SH-SY5Y (cell line): Measurements from ENCODE around the gene ELOVL1.

ENCODE experiments used
- GATA2 ChIP-seq: IDR thresholded peaks from 2 replicates; pipeline ENCODE4 v1.6.1; 2011; ENCODE audit warnings: mild to moderate bottlenecking, low read depth, low read length
- GATA3 ChIP-seq: IDR thresholded peaks from 2 replicates; pipeline ENCODE4 v1.6.1; 2011; ENCODE audit warnings: low read depth, mild to moderate bottlenecking, low read length, moderate library complexity

ELOVL1 gene

DNA sequence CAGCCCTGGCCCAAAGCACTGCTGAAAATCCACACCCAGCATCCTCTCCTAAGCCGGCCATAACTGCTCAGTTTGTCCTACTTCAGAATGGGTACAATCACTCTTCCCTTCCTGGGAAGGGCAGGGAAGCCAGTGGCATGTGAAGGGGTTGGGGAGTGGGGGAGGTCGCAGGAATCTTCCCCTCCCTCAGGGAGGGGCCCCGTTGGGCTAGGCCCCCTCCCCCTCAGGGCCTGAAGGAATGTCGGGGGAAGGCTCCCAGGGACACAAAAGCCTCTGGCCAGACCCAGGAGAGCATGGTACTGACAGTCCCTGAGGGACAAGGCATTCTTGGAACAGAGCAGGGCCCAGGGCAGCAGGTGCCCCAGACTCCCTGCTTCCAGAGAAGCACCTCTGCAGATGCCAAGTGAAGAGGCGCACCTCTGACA lies 1.2 kb downstream of the ELOVL1 start:
- no peak for TF ChIP-seq GATA2

GRCh38 chr1:43366179-43366578 lies 1.6 kb downstream of the ELOVL1 start:
- no peak for TF ChIP-seq GATA2
- no peak for TF ChIP-seq GATA3

DNA sequence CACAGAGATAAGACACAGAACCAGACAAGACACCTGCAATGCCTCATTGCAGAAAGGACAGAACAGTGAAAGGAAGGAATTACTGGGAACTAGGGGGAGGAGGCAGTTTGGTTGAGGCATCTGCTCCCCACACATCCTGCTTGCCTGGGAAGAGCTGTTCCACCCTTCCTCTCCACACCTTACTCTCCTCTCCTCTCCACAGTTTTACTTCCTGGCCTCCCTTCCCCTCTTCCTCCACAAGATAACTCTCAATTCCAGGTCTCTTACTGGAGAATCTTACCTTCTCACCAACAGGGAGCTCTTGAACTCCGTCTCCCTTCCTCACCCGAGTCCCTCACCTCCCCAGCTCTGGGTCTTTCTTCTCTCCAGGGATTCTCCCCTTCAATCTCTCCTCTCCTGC lies 2.1 kb downstream of the ELOVL1 start:
- no peak for TF ChIP-seq GATA3
- no peak for TF ChIP-seq GATA2

DNA sequence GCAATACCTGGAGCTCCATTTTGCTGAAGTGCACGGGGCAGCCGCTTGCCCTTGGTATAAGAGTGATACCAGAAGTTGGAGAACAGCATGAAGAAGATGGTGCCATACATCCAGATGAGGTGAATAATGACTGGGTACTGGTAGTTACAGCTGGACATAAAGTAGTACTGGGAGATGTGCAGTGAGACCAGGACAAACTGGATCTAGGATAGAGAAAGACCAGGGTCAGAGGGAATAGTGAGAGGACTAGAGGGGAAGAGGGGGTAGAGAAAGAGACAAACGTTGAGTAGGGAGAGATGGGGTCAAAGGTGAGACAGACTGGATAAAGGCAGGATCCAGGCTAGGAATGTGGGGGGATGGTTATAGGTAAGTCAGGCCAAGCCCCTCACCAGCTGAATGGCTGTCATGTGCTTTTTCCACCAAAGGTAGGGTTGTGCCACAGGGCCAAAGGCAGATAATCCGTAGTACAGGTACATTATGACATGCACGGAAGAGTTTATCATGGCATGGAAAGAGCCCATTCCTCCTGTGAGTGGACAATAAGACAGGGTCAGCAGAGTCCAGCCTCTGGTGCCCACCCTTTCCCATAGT lies 3.8 kb downstream of the ELOVL1 start:
- TF ChIP-seq GATA3 (no peak), GATA2 (no peak)

- TF ChIP-seq GATA2 (no peak), GATA3 (no peak)
Measured at GRCh38 chr1:43363283-43363934, 4.4 kb downstream of the ELOVL1 start.

- no peak for TF ChIP-seq GATA2
- TF ChIP-seq GATA3: no peak
Measured at GRCh38 chr1:43360616-43361015, 7.2 kb downstream of the ELOVL1 start.

- no peak for TF ChIP-seq GATA2
- no peak for TF ChIP-seq GATA3
Measured at GRCh38 chr1:43359696-43360095, 8.1 kb downstream of the ELOVL1 start.

GRCh38 chr1:43358746-43359693 lies 8.8 kb downstream of the ELOVL1 start, which contains the start of gene CDC20:
TSS of gene CDC20 (plus strand) at chr1:43358981. CDS start at chr1:43359216, 235 bp downstream.
- TF ChIP-seq GATA3: no peak
- TF ChIP-seq GATA2: no peak

GRCh38 chr1:43358121-43358745 lies 9.6 kb downstream of the ELOVL1 start:
- TF ChIP-seq GATA2: no peak
- TF ChIP-seq GATA3: no peak

GRCh38 chr1:43357251-43357650 lies 10.6 kb downstream of the ELOVL1 start:
- TF ChIP-seq GATA3 (no peak), GATA2 (no peak)

DNA sequence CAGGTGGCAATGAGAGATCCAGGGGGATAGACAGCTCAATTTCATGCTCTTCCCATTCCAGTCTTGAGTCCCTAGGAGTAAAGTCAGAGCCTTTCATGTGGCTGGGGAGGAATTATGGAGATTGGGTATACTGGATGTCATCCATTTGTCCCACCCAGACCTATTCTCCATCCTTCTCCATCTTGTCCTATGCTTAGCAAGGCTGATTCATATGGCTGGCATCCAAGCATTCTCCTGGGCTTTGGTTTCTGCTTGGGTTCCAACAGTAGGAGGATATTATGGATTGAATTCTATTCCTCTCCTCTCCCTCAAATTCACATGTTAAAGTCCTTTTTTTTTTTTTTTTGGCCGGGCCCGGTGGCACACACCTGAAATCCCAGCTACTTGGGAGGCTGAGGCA lies 12.9 kb downstream of the ELOVL1 start:
- no peak for TF ChIP-seq GATA3
- no peak for TF ChIP-seq GATA2

DNA sequence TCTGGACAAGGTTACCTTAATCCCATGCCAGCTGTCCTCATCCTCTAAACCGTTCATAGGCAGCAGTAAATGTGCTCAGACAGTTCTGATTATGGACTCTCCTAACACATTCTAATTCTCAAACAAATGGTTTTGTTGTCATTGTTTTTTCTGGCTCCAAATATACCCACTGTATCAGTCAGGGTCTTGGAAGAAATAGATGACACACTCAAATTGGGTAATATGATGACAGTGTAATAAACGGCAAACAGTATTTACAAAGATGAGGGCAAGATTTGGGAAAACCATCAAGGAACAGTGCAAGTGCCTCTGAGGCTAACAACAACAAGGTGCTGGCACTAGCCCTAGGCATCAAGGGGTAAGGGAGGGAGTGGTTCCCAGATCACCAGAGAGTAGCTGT lies 13.3 kb downstream of the ELOVL1 start:
- no peak for TF ChIP-seq GATA2
- TF ChIP-seq GATA3: no peak

DNA sequence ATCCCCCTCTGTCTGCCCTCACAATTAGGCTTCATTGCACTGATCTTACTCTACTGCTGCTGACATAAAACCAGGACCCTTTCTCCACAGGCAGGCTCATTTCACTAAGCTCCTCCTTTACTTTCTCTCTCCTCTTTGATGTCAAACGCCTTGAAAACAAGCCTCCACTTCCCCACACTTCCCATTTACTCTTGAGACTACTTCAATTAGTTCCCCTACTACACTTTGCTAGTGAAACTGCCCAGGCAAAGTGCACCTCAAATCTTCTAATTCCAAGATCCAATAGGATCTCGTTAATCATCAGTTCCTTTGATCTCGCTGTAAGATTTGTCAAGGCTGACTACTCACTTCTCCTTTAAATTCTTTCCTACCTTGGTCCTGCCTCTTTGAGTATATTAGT lies 14.9 kb downstream of the ELOVL1 start:
- TF ChIP-seq GATA3 (no peak), GATA2 (no peak)

DNA sequence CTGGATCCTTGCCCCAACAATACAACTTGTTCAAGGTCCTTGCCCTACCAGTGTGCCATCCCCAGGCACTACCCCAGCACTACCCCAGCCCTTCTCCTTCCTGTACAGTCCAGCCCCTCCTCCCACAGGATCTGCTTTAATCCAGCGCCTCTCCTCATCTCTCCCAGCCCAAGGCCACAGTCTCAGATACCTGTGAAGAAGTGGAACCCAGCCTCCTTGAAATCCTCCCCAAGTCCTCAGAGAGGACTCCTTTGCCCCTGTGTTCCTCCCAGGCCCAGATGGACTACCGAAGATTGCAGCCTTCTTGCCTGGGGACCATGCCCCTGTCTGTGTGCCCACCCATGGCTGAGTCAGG lies 15.5 kb downstream of the ELOVL1 start:
- TF ChIP-seq GATA2 (no peak), GATA3 (no peak)
